Ovary (tissue), 9 donors: ENCODE data around the gene NCOA6. TPM values are rescaled to one million over a fixed set of nuclear protein-coding genes. Genes with fewer than 3 reads are reported as not detected.

Experiments
- DNase-seq, 5 donors: peaks; one replicate each; pipeline ENCODE4 v3.0.0-alpha.2; 2019 to 2020
- H3K27ac ChIP-seq, 2 donors: fragments of 200-600 bp; one replicate each; pipeline versions ENCODE4 v1.5.1 to v1.8.0; 2019 to 2022
- H3K27me3 ChIP-seq: fragments of 200-600 bp; one replicate; pipeline ENCODE4 v1.8.0; 2022
- H3K36me3 ChIP-seq: fragments of 200-600 bp; sonication (generic); one replicate; pipeline ENCODE4 v1.5.1; 2019
- H3K4me1 ChIP-seq: one replicate; pipeline ENCODE4 v1.8.1; 2013; ENCODE audit warnings: mild to moderate bottlenecking, moderate library complexity; ENCODE audit not compliant: insufficient read depth
- H3K4me3 ChIP-seq: fragments of 200-600 bp; sonication (generic); one replicate; pipeline ENCODE4 v1.5.1; 2017
- H3K9me3 ChIP-seq, 2 donors: fragments of 200-600 bp in 1 of 2; sonication (generic) in 1 of 2; one replicate each; pipeline versions ENCODE4 v1.5.1 to v1.8.1; 2013 to 2019; ENCODE audit warnings: mild to moderate bottlenecking in 1 of 2, moderate library complexity in 1 of 2
- CTCF ChIP-seq, 3 donors: fragments of 450-650 bp in 2 of 3; fragments of 200-600 bp in 1 of 3; IDR thresholded peaks; one replicate each; pipeline versions ENCODE4 v1.5.1 to v1.8.0; 2016 to 2022; ENCODE audit warnings: antibody characterized with exemption in 3 of 3, mild to moderate bottlenecking in 1 of 3
- EP300 ChIP-seq: sonication (generic); formaldehyde crosslinking; IDR thresholded peaks from one replicate; pipeline ENCODE4 v1.6.1; 2017; ENCODE audit warnings: antibody characterized with exemption
- POLR2A ChIP-seq: fragments of 450-650 bp; IDR thresholded peaks from one replicate; pipeline ENCODE4 v1.6.1; 2017; ENCODE audit warnings: antibody characterized with exemption, mild to moderate bottlenecking, moderate library complexity
- WGBS, 3 donors: extraction: QIAGEN DNeasy Blood & Tissue Kit in 1 of 3; methylation state at CpG; one replicate each; pipeline versions ENCODE4 v1.1.5 to v1.1.7; 2013 to 2017; 5-methylcytosine and 5-hydroxymethylcytosine counted together
- intact Hi-C, 4 donors: fragments of 100-400 bp; cut with DNase I; formaldehyde crosslinking; loops; one replicate each; pipeline versions ENCODE4 v1.11.0 to v1.15.1; 2022 to 2023
- polyA plus RNA-seq, 2 donors: library from polyadenylated mRNA; stranded (reverse); fragments of 200-250 nt in 1 of 2; fragments of 350-450 nt in 1 of 2; fragmentation: Illumina TruSeq in 1 of 2; extraction: RNeasy Lipid Tissue Mini Kit (QIAGEN cat#74804) in 1 of 2; gene quantifications; one replicate each; pipeline ENCODE4 v1.2.3, GENCODE V29; 2013 to 2014
- total RNA-seq, 7 donors: library from RNA; depleted of rRNA in 2 of 7; stranded (reverse); fragments of >200 nt in 2 of 7; fragmentation: NEBNext Ultra II Directional in 3 of 7; extraction: Animal tissue kit (Norgen Biotek cat#: 25700) in 3 of 7; gene quantifications; one replicate each; pipeline versions ENCODE4 v1.1.0 to v1.2.4, GENCODE V29; 2016 to 2023
- donor health status: DM: no; HTN: no; CAD: no; lungs with moderate emphysema.
- donor health status: DM: no; HTN: no; CAD: no.
- donor health status: Bipolar disorder and iron deficiency.
- donor health status: DM: yes; HTN: yes; CAD: no.
- donor health status: DM: no; HTN: no; CAD: no.
- donor health status: DM: yes; HTN: yes; CAD: no.

NCOA6 gene
- total and polyA plus RNA-seq, 9 donors: 10.5 to 31.7 (median 23.9) TPM

GRCh38 chr20:34829191-34829590 is 3.7 kb upstream of the NCOA6 start:
- Histone ChIP-seq H3K36me3 (no peaks in the 10 kb centered on the region), H3K27ac (no peak overlapping the region), H3K4me3 (no peak overlapping the region), H3K27me3 (no peaks in the 10 kb centered on the region), H3K9me3 (no peaks in the 10 kb centered on the region), H3K4me1 (no peaks in the 10 kb centered on the region)
- intact Hi-C loops: no loop called here
- DNase-seq: no peak
- 56 to 73% (median 69%) methylated on average over 3 of the region's 3 CpGs for WGBS, 3 donors
- TF ChIP-seq CTCF (IDR thresholded peaks at IDR 0.05) (no peak), POLR2A (no peak), EP300 (no peak)

DNA sequence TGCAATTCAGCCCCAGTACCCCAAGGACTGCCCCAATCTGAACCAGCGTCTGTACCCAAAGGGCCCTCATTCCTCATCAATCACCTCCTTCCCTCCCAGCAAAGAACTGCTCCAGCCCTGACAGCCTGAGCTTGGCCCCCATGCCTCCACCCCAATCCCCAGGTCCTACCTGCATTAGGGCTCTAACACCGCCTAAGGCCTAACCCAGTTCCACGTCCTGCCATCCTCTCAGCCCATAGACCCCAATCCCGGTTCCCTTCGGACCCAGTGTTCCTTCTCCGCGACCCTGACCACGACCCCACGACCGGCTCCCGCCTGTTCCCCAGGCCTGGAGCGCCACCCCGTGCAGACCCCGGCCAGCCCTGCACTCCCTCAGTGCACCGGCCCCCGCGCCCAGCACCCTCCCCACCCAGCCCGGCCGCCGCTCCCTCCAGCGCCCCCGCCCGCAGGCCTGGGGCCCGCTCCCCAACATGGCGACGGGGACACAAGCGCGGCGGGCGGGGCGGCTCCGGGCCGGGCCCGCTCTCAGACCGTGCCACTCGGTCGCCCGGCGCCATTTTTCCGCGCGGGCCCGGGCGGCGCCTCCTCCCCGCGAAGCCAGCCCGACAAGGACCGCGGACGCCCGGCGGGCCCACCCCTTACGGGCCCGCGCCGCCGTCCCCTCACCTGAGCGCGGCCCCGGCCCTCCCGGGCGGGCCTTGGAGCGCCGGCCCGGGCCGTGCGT is 483 bp downstream of the NCOA6 start:
- Histone ChIP-seq H3K4me3 (peak overlapping the region; percentile 72), H3K4me1 (peaks cover 7% of the 10 kb centered on the region), H3K36me3 (no peaks in the 10 kb centered on the region), H3K9me3 (no peaks in the 10 kb centered on the region), H3K27ac (peak overlapping the region; percentile 69 to 75), H3K27me3 (no peaks in the 10 kb centered on the region)
- 0 to 1% (median 1%) methylated on average over 55 to 68 of the region's 68 CpGs for WGBS, 3 donors
- intact Hi-C loops: no loop called here
- TF ChIP-seq POLR2A (no peak), CTCF (IDR thresholded peaks at IDR 0.05) (peak in 1 of 3 donors; percentile 7)
- DNase-seq: peak; percentile 56 to 74 (median 66)

- H3K4me1 ChIP-seq: peaks cover 8% of the 10 kb centered on the region
- 3 to 5% (median 3%) methylated on average over 2 of the region's 2 CpGs for WGBS, 3 donors
These were observed 1.0 kb downstream of the NCOA6 start for GRCh38 chr20:34824452-34824805.

GRCh38 chr20:34824026-34824425 is 1.4 kb downstream of the NCOA6 start:
- WGBS, 3 donors: 15 to 20% (median 19%) methylated on average over 1 of the region's 1 CpG
- TF ChIP-seq CTCF (IDR thresholded peaks at IDR 0.05) (no peak), POLR2A (no peak)

More at GRCh38 chr20:34824452-34824805, 1.0 kb downstream of the NCOA6 start:
- Histone ChIP-seq H3K27ac (peak overlapping the region in 1 of 2 donors; percentile 75), H3K27me3 (no peaks in the 10 kb centered on the region), H3K9me3 (no peaks in the 10 kb centered on the region), H3K36me3 (no peaks in the 10 kb centered on the region), H3K4me3 (peak overlapping the region; percentile 72)
- intact Hi-C loops: no loop called here
- TF ChIP-seq POLR2A (no peak), EP300 (no peak), CTCF (IDR thresholded peaks at IDR 0.05) (no peak)
- DNase-seq: peak in 4 of 5 donors; percentile 19 to 47 (median 36)

More at GRCh38 chr20:34824026-34824425, 1.4 kb downstream of the NCOA6 start:
- no peak for DNase-seq
- Histone ChIP-seq H3K4me1 (peaks cover 8% of the 10 kb centered on the region), H3K27me3 (no peaks in the 10 kb centered on the region), H3K9me3 (no peaks in the 10 kb centered on the region), H3K36me3 (no peaks in the 10 kb centered on the region), H3K27ac (no peak overlapping the region), H3K4me3 (peak overlapping the region; percentile 72)
- intact Hi-C loops: no loop called here
